GM12892 (cell line): Measurements from ENCODE around the gene CCNE1.

ENCODE experiments used
- POLR2A ChIP-seq: IDR thresholded peaks from 2 replicates; pipeline ENCODE4 v1.6.1; 2011; ENCODE audit warnings: low read depth, low read length, control low read depth
- POLR2AphosphoS5 ChIP-seq: IDR thresholded peaks from 2 replicates; pipeline ENCODE4 v1.6.1; 2011; ENCODE audit warnings: low read depth, low read length, control low read depth
- TAF1 ChIP-seq: IDR thresholded peaks from 2 replicates; pipeline ENCODE4 v1.6.1; 2011; ENCODE audit warnings: low read depth, mild to moderate bottlenecking, control low read depth, low read length, borderline replicate concordance

GRCh38 chr19:29785955-29786589 is 25.7 kb upstream of the CCNE1 start:
- no peak for TF ChIP-seq POLR2AphosphoS5
- no peak for TF ChIP-seq POLR2A
- TF ChIP-seq TAF1 = no peak
